Right lobe of liver (tissue), 6 donors: ENCODE measurements around the gene CCDC181. TPM values are rescaled to one million over a fixed set of nuclear protein-coding genes. Genes with fewer than 3 reads are reported as not detected.

Source experiments
- ATAC-seq, 4 donors: fragments of 200-7000 bp; cut with Tn5 transposase; one replicate each; pipeline ENCODE4 v1.9.1; 2020; ENCODE audit warnings: mild to moderate bottlenecking in 4 of 4, moderate library complexity in 4 of 4
- DNase-seq, 3 donors: peaks; one replicate each; pipeline ENCODE4 v3.0.0-alpha.2; 2020
- H3K27ac ChIP-seq, 3 donors: fragments of 200-600 bp; one replicate each; pipeline ENCODE4 v1.8.0; 2022
- H3K27me3 ChIP-seq, 2 donors: fragments of 200-600 bp; one replicate each; pipeline ENCODE4 v1.8.0; 2022
- H3K36me3 ChIP-seq, 4 donors: fragments of 200-600 bp; sonication (generic) in 1 of 4; one replicate each; pipeline versions ENCODE4 v1.5.1 to v1.8.0; 2017 to 2022; ENCODE audit warnings: control low read depth in 1 of 4
- H3K4me1 ChIP-seq, 4 donors: fragments of 200-600 bp; sonication (generic) in 1 of 4; one replicate each; pipeline versions ENCODE4 v1.5.1 to v1.8.0; 2017 to 2022; ENCODE audit warnings: control low read depth in 1 of 4
- H3K4me3 ChIP-seq, 3 donors: fragments of 200-600 bp; one replicate each; pipeline ENCODE4 v1.8.0; 2022
- H3K9me3 ChIP-seq, 4 donors: fragments of 200-600 bp; sonication (generic) in 1 of 4; one replicate each; pipeline versions ENCODE4 v1.5.1 to v1.8.0; 2017 to 2022; ENCODE audit warnings: control low read depth in 1 of 4
- CTCF ChIP-seq, 4 donors: fragments of 200-600 bp in 3 of 4; fragments of 450-650 bp in 1 of 4; IDR thresholded peaks; one replicate each; pipeline versions ENCODE4 v1.5.1 to v1.8.0; 2016 to 2022; ENCODE audit warnings: antibody characterized with exemption in 4 of 4, mild to moderate bottlenecking in 2 of 4
- POLR2A ChIP-seq: fragments of 450-650 bp; IDR thresholded peaks from one replicate; pipeline ENCODE4 v1.6.1; 2017; ENCODE audit warnings: antibody characterized with exemption, mild to moderate bottlenecking
- WGBS: methylation state at CpG from one replicate; pipeline ENCODE4 v1.1.6; 2018; ENCODE audit warnings: low coverage, low lambda C conversion rate; ENCODE audit not compliant: insufficient coverage; ENCODE audit errors: missing lambda C conversion rate; 5-methylcytosine and 5-hydroxymethylcytosine counted together
- intact Hi-C, 2 donors: fragments of 100-400 bp; cut with DNase I; formaldehyde crosslinking; loops; one replicate each; pipeline versions ENCODE4 v1.11.2 to v1.14.1; 2022
- total RNA-seq, 6 experiments: library from RNA; depleted of rRNA in 2 of 6; stranded (reverse); fragments of >200 nt in 2 of 6; fragmentation: NEBNext Ultra II Directional in 3 of 6; extraction: Animal tissue kit (Norgen Biotek cat#: 25700) in 3 of 6; gene quantifications; one replicate each; pipeline versions ENCODE4 v1.1.0 to v1.2.4, GENCODE V29; 2016 to 2023
- donor health status: DM: no; HTN: yes; CAD: no.
- donor health status: DM: no; HTN: no; CAD: no.
- donor health status: DM: no; HTN: no; CAD: no.
- donor health status: DM: no; HTN: yes; CAD: no.
- donor health status: DM: no; HTN: yes; CAD: no.

CCDC181 gene
- total RNA-seq, 6 experiments from 2014 or later, result 0.15 TPM; not detected in 5

- Histone ChIP-seq H3K9me3 (no peaks in the 10 kb centered on the region), H3K27me3 (no peaks in the 10 kb centered on the region), H3K27ac (no peak overlapping the region), H3K4me3 (no peak overlapping the region), H3K36me3 (no peaks in the 10 kb centered on the region), H3K4me1 (no peaks in the 10 kb centered on the region)
- WGBS, result 69% methylated on average over 2 of the region's 2 CpGs
- no peak for DNase-seq
- TF ChIP-seq CTCF (IDR thresholded peaks at IDR 0.05) (no peak), POLR2A (no peak)
- intact Hi-C loops, result no loop called here
- no peak for ATAC-seq
Measured at GRCh38 chr1:169456029-169456428, 28.8 kb upstream of the CCDC181 start.

- H3K27ac ChIP-seq, result no peak overlapping the region
- H3K27me3 ChIP-seq, result no peaks in the 10 kb centered on the region
- intact Hi-C loops, result no loop called here
- no peaks in the 10 kb centered on the region for H3K36me3 ChIP-seq
- no peak for TF ChIP-seq CTCF (IDR thresholded peaks at IDR 0.05)
- no peak for TF ChIP-seq POLR2A
- H3K9me3 ChIP-seq, result no peaks in the 10 kb centered on the region
- no peaks in the 10 kb centered on the region for H3K4me1 ChIP-seq
- DNase-seq, result no peak
- WGBS, result 71% methylated on average over 2 of the region's 2 CpGs
- H3K4me3 ChIP-seq, result no peak overlapping the region
- ATAC-seq, result no peak
Measured at GRCh38 chr1:169452921-169453320, 25.6 kb upstream of the CCDC181 start.

GRCh38 chr1:169451218-169451824, 24.0 kb upstream of the CCDC181 start:
- intact Hi-C loops, result no loop called here
- TF ChIP-seq CTCF (IDR thresholded peaks at IDR 0.05) (no peak), POLR2A (no peak)
- no peak for DNase-seq
- Histone ChIP-seq H3K4me3 (no peak overlapping the region), H3K27ac (no peak overlapping the region), H3K9me3 (no peaks in the 10 kb centered on the region), H3K36me3 (no peaks in the 10 kb centered on the region), H3K4me1 (no peaks in the 10 kb centered on the region), H3K27me3 (no peaks in the 10 kb centered on the region)
- ATAC-seq, result peak in 1 of 4 donors; percentile 29
- 27% methylated on average over 1 of the region's 1 CpG for WGBS

- intact Hi-C loops, result no loop called here
- Histone ChIP-seq H3K27me3 (no peaks in the 10 kb centered on the region), H3K4me1 (no peaks in the 10 kb centered on the region), H3K9me3 (no peaks in the 10 kb centered on the region), H3K27ac (no peak overlapping the region), H3K4me3 (no peak overlapping the region), H3K36me3 (no peaks in the 10 kb centered on the region)
- DNase-seq (no peak), ATAC-seq (no peak)
- TF ChIP-seq CTCF (IDR thresholded peaks at IDR 0.05) (no peak), POLR2A (no peak)
- WGBS, result 48% methylated on average over 3 of the region's 3 CpGs
Measured at GRCh38 chr1:169443923-169444322, 16.6 kb upstream of the CCDC181 start.
